LoVo (cell line): ENCODE results near the gene UBL5.
"Not testable (repeated sequence)": the region's sequence is repeated elsewhere in the genome, so short reads cannot be mapped to it uniquely, and the experiment has no call there.

Experiments used
- DNase-seq: peaks from one replicate; pipeline ENCODE4 v3.0.0-alpha.2; 2016; ENCODE audit warnings: low spot score

UBL5 gene

DNA sequence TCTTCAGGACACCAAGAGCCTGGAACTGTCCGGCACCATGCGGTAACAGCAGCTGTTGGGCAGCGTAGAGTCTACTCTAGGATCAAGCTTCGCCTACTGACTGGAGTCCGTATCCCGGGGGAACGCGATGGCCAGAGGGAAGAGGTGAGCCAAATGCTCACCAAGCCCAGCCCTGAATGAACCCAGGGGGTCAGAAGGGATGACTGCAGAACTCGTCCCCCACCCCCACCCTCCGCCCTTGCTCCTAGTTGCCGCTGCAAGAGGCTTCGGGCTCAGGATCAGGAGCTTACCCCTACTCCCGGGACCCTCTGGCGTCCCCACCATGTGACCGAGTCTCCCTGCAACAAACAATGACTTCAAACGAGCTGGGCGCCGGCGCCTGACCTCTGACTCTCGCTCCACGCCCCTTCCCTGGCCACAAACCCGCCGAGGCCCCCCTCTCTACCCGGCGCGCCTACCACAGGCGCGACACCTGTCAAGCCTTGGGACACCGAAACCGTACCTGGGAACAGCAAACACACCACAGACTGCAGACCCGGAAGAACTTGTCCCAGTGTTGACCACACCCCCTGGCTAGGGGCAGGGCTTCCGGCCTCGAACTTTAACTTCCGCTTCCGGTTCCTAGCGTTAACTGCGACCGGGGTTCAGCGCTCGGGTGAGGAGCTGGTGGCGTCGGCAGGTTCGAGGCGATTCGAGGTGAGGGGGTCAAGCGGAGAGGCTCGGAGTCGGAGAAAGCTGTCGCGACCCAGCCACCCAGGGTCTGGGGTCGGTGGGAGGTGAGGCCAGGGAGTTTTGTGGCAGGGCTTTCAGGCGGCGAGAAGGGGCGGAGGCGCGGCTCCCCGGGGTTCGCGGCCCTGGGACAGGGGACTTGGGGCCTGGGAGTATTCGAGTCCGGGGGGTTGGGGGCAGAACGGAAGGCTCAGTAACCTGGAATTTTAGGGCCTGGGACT, at the start of gene UBL5:
Gene UBL5, plus strand, starts transcription at position 630 of the 950 bp plus-strand sequence. CDS start 420 bp downstream, outside the sequence.
- DNase-seq: peak; percentile 93

DNA sequence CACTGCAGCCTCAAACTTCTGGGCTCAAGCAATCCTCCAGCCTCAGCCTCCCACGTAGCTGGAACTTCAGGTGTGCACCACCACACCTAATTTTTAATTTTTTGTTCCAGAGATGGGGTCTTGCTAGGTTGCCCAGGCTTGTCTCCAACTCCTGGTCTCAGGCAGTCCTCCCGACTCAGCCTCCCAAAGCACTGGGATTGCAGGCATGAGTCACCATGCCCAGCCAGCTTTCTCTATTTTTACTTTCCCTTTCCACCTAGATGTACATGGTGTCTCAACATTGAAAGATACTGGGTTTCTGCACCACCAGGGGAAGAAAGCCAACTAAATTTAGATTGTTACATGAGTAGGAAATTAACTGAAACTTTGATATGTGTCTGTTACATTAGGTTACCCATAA, 45.4 kb upstream of the UBL5 start:
- DNase-seq: no peak

DNA sequence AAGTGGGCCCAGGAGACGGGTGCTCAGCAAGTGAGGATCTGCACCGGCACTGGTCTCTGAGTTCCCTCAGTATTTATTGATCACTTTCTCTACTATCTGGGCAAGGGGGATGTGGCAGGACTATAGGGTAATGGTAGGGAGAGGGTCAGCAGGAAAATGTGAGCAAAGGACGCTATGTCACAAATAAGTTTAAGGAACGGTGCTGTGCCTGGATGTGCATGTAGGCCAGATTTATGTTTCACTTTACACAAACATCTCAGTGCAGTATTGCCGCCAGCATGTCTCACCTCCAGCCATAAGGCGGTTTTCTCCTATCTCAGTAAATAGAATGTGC, 43.6 kb upstream of the UBL5 start:
- not testable (repeated sequence) for DNase-seq

DNA sequence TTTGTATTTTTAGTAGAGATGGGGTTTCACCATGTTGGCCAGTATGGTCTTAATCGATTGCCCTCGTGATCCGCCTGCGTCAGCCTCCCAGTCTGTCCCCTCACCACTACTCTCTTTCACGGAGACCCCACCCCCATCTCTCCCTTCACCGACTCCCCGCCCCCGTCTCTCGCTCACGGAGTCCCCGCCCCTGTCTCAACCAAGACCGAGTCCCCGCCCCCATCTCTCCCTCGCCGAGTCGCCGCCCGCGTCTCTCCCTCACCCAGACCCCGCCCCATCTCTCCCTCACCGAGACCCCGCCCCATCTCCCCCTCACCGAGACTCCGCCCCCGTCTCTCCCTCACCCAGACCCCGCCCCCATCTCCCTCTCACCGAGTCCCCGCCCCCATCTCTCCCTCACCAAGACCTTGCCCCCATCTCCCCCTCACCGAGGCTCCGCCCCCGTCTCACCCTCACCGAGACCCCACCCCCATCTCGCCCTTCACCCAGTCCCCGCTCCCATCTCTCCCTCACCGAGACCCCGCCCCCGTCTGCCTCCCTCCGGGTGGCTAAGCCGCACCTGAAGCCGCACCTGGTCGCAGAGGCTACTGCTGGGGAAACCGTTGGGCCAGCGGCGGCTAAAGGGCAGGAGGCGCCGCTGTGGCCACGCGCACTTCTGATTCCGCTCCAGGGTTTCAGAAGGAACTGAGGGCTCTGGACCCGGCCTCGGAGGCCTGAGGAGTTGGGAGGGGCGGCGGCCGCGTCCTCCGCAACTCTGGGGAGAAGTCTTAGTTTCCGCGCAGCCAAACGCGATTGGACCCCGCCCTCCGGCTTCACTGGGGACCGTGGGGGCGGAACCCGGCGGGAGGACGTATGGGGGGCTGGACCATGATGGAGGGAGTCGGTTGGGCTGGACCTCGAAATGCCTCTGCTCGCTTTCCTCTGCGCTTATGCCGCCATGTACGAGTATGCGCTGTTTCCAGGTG, 42.1 kb upstream of the UBL5 start:
- peak; percentile 83 for DNase-seq

DNA sequence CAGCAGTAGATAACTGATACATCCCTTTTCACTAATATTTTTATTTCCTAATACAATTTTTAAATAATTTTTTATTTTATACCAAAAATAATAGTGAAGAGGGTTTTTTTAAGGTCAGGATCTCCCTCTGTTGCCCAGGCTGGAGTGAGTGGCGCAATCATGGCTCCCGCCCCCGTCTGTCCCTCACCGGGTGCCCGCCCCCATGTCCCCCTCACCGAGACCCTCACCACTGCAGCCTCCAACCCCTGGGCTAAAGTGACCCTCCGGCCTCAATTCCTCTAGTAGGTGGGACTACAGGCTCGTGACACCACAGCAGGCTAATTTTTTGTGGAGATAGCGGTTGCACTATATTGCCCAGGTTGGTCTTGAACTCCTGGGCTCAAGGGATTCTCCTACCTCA, 41.4 kb upstream of the UBL5 start:
- DNase-seq: no peak

DNA sequence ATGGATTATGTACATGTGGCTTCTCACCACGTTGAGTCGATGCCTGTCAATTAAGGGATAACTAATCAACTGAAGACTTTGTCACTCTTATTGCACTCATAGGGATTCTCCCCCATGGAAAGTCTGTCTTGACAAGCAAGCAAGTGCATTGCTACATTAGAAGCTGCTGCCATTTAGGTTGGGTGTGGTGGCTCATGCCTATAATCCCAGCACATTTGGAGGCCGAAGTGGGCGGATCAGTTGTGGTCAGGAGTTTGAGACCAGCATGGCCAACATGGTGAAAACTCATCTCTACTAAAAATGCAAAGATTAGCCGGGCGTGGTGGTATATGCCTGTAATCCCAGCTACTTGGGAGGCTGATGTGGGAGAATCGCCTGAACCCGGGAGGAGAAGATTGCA, 40.9 kb upstream of the UBL5 start:
- no peak for DNase-seq

DNA sequence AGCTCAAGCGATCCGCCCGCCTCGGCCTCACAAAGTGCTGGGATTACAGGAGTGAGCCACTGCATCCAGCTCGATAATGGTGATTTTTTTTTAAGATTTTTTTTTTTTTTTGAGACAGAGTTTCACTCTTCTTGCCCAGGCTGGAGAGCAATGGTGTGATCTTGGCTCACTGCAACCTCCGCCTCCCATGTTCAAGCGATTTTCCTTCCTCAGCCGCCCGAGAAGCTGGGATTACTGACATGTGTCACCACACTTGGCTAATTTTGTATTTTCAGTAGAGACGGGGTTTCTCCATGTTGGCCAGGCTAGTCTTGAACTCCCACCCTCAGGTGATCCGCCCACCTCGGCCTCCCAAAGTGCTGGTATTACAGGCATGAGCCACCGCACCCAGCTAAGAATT, 39.1 kb upstream of the UBL5 start:
- not testable (repeated sequence) for DNase-seq

DNA sequence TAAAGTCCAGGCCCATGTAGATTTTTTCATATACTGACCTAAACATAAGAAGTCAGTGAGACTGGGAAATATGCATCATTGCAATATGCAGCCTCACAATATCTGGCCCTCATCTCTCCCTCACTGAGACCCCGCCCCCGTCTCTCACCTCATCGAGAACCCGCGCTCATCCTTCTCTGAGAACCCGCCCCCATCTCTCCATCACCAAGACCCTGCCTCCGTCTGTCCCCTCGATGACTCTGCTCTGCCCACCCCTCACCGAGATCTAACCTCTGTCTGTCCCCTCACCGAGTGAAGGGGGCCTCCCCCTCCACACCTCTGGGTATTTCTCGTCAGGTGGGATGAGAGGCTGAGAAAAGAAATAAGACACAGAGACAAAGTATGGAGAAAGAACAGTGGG, 38.7 kb upstream of the UBL5 start:
- no peak for DNase-seq

DNA sequence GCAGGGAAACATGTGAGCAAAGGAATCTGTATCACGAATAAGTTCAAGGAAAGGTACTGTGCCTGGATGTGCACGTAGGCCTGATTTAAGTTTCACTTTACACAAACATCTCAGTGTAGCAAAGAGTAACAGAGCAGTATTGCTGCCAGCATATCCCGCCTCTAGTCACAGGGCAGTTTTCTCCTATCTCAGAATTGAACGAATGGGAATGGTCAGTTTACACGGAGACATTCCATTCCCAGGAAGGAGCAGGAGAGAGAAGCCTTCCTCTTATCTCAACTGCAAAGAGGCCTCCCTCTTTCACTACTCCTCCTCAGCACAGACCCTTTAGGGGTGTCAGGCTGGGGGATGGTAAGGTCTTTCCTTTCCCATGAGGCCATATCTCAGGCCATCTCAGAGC, 38.1 kb upstream of the UBL5 start:
- DNase-seq: not testable (repeated sequence)

DNA sequence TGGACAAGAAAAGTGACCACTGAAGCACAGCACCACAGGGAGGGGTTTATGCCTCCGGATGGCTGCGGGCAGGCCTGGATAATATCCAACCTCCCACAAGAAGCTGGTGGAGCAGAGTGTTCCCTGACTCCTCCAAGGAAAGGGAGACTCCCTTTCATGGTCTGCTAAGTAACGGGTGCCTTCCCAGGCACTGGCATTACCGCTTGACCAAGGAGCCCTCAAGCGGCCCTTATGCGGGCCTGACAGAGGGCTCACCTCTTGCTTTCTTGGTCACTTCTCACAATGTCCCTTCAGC, 36.7 kb upstream of the UBL5 start:
- DNase-seq: not testable (repeated sequence)

DNA sequence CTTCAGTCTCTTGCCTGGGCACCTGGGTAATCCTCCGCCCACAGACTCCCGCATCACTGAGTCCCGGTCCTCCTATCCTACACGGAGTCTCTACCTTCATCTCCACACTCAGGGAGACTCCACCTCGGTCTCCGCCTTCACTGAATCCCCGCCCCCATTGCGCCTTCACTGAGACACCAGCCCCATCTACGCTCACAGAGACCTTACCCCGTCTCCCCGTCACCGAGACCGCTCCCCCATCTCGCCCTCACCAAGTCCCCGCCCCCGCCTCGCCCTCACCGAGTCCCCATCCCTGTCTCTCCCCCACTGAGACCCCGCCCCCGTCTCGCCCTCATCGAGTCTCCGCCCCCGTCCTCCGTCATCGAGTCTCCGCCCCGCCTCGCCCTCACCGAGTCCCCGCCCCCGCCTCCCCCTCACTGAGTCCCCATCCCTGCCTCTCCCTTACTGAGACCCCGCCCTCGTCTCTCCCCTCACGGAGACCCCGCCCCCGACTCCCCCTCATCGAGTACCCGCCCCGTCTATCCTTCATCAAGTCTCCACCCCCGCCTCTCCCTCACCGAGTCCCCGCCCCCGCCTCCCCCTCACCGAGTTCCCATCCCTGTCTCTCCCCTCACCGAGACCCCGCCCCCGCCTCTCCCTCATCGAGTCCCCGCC, 36.0 kb upstream of the UBL5 start:
- peak; percentile 72 for DNase-seq

DNA sequence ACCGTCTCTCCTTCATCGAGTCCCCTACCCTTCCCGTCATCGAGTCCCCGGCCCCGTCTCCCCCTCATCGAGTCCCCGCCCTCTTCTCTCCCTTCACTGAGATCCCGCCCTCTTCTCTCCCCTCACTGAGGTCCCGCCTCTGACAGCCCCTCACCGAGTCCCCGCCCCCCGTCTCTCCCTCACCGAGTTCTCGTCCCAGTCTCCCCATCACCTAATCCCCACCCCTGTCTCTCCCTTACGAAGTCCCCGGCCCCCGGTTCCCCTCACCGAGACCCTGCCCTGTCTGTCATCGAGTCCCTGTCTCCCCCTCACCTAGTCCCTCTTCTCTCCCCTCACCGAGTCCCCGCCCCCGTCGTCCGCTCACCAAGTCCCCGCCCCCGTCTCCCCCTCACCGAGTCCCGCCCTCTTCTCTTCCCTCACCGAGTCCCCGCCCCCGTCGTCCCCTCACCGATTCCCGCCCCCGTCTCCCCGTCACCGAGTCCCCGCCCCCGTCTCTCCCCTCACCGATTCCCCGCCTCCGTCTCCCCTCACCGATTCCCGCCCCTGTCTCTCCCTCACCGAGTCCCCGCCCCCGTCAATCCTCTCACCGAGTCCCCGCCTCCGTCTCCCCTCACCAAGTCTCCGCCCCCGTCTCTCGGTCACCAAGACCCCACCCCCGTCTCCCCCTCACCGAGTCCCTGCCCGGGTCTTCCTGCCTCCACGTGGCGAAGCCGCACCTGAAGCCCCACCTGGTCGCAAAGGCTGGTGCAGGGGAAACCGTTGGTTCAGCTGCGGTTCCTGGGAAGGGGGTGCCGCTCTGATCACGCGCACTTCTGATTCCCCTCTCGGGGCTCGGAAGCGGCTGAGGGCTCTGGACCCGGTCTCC, 35.3 kb upstream of the UBL5 start:
- DNase-seq: peak; percentile 27

DNA sequence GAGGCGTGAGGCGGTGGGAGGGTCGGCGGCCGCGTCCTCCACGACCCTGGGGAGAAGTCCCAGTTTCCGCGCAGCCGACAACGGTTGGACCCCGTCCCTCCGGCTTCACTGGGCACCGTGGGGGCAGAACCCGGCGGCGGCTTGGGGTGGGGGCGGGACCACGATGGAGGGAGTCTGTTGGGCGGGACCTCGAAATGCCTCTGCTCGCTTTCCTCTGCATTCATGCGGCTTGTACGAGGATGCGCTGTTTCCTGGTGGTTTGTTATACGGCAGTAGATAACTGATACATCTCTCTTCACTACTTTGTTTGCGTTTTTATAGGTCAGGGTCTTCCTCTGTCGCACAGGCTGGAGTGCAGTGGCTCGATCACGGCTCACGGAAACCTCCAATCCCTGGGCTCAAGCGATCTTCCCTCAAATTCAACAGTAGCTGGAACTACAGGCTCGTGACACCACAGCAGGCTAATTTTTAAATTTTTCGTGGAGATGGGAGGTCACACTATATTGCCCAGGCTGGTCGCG, 34.6 kb upstream of the UBL5 start:
- DNase-seq: no peak

DNA sequence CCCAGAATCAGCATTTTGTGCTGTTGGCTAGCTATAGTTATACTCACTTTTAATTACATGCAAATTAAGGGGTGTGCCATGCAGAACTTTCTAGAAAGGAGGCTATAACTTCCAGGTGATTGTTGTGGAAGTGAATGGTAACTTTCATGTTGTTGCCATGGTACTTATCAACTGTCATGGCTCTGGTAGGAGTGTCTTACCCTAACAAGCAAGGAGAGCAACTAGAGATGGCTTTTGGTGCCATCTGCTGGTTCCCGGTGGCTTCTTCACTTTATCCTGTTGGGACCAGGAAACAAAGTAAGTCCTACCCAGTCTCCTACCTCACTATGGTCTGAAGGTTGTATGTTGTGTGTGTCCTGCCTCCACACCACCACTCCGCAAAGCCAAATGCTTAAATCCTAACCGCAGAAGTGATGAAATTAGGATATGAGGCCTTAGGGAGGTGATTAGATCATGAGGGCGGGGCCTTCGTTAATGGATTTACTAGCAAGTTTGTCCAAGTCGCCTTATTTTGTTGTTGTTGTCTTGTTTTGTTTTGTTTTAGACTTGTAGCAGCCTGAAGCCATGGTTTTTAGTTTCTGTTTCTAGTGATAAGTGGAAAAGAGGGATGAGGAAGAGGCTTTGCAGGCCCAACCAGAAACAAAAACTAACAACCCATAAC, 31.5 kb upstream of the UBL5 start:
- DNase-seq: peak; percentile 81

DNA sequence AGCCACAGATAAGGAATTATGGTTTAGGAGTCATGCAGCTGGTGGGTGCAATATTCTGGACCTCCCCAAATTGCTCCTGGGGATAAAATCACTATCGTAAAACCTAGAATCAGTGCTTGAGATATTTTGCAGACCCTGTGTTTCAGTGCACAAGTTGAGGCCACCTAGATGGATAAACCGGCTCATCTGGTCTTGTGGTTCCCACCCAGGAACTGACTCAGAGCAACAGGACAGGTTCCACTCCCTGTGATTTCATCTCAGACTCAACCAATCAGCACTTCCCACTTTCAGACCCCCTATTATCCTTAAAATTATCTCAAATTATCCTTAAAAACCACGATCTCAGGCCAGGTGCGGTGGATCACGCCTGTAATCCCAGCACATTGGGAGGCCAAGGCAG, 29.8 kb upstream of the UBL5 start:
- DNase-seq: no peak

DNA sequence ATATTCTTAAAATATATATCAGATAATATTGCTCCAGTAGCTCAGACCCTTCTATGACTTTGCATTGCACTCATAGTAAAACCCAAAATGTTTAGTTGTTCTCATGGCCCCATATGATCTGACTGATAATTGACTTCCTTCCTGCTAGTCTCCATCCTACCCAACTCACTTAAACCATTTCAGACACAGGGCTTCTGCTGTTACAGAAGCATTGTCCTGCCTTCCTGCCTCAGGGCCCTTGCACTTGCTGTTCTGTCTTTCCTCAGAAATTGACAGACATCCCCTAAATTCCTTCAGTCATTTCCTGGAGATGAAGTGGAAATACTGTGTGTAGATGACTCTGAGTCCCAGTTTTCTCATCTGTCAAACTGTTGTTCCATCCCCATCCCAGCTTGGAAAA, 28.6 kb upstream of the UBL5 start:
- no peak for DNase-seq

DNA sequence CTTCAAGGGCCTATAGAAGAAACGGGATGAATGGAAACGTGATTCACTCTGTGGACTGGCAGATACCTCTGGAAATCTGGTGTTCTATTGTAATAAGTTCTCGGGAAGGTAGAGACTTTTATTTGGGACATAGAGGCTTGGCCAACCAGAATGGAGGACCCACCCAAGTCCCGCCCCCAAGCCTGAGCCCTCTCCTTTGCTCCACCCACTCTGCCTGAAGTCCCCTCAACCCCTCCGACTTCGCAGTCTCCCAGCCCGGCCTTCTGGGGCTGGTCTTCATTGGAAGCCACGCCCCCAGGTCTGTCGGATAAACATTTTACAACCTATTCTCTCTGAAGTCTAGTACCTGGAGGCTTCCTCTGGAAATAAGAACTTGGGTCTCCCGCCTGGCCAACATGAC, 25.7 kb upstream of the UBL5 start:
- no peak for DNase-seq

DNA sequence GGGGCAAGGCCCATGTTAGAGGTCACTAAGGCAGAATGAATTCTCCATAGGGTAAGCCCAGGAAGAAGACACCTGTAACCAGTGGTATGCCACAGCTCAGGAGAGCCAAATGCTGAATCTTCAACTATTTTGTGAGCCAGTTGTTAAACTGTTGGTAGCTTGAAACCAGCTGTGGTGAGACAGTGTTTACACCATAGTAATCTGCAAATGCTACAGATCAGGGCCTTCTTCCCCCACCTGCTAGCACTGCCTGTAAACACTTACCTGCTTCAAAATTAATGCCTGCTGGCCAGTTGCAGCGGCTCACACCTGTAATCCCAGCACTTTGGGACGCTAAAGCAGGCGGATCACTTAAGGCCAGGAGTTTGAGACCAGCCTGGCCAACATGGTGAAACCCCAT, 20.9 kb upstream of the UBL5 start:
- DNase-seq: no peak

DNA sequence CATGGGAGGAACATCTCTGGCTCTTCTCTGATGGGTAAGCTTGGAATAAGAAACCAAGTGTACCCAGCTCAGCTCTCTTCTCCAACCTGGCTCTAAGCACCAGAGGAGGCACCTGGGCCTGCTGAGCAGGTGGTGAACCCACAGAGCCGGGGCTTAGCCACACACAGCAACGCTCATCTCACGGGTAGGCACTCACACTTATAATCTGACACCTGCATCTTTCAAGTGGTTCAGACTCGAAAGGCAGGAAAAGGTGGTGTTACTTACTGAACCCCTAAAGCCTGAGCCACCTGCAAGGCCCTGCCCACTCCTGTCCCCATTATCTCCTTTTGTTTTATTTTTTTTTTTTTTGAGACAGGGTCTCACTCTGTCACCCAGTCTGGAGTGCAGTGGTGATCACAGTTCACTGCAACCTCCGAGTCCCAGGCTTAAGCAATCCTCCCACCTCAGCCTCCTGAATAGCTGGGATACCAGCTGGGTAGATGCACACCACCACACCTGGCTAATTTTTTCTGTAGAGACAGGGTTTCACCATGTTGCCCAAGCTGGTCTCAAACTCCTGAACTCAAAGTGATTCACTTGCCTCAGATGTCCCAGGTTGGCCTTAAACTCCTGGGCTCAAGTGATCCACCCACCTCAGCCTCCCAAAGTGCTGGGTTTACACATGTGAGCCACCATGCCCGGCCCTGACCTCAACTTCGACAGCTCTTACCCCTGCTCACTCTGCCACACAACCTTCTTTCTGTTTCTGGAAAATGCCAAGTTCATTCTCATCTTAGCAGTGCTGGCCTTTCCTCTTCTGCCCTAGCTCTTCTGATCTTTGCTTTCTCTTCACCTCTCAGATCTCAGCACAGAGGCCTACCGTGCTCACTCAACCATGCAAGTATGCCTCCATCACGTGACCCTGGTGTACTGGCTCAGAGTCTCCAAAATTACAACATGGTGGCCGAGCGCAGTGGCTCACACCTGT, 18.6 kb upstream of the UBL5 start:
- DNase-seq: no peak

DNA sequence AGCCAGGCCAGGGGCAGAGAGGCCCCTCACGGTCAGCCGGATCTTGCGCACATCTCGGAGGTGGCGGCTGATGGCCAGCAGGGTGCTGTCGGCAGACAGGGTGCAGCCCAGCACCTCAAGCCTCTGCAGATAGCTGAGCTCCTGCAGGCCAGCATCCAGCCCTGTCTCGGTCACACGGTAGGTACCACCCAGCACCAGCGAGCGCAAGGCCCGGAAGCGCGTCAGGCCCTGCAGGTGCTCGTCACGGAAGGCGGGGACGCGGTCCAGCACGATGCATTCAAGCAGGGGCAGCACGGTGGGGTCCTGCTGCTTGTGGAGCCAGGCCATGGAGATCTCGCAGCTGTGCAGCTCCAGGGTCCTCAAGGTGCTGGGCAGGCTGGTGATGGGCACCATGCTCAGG, 16.6 kb upstream of the UBL5 start:
- DNase-seq: no peak
